Stimulated activated CD4-positive, alpha-beta T cell treated with anti-CD3 and anti-CD28 coated beads, Interleukin-2, amount 100 ng/mL, for 48 hours (primary cell): Measurements from ENCODE around the gene CRYBB1.

Experiments used
- DNase-seq, 2 donors: peaks; one replicate each; pipeline ENCODE4 v3.0.0-alpha.2; 2020

Gene CRYBB1

DNA sequence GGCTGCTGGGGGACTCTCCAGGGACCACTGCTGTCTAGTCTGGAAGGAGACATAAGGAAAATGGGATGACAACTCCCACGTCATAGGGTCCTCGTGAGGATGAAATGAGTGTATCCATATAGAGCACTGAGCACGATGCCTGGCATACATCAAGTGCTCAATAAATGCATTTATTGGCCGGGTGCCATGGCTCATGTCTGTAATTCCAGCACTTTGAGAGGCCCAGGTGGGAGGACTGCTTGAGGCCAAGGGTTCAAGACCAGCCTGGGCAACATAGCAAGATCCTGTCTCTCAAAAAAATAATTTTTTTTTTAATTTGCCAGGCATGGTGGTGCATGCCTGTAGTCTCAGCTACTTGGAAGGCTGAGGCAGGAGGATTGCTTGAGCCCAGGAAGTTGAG is 15.7 kb downstream of the CRYBB1 start:
- DNase-seq = no peak

- DNase-seq = no peak
These were observed 16.1 kb downstream of the CRYBB1 start for GRCh38 chr22:26601726-26602125.

DNA sequence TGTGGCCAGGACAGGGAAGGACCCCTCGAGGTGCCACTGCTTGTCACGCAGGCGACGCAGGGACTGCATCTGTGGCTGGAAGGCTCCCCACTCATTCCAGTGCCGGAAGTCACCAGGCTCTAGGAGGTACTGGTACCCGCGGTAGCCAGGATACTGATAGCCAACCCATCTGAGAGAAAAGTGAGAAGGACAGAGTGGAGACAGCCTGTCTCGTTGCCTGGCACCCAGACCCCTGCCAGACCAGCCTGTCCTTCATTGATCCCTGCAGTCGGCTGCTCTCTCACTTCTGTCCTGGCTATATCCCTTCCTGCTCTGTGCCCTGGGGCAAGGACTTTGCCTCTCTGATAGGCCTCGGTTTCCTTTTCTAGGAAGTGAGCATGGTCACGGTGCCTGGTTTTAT is 18.3 kb downstream of the CRYBB1 start:
- DNase-seq = no peak

DNA sequence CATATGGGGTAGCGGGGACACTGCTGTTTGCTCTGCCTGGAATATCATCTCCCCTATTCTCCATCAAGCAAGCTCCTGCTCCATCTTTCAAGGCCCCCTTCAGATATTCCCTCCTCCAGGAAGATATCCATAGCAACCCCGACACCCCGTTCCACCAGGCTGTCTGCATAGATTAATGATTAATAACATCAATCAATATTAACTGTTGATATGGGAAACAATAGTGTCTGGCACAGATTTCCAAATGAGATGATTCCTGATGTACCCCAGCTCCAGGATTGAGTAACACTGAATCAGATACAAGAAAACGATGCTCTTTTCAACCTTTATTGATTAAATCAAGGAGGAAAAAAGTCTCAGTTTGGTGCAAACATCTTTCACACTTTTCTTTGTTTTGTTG is 20.3 kb downstream of the CRYBB1 start:
- DNase-seq = no peak

GRCh38 chr22:26597026-26597425 is 20.8 kb downstream of the CRYBB1 start:
- no peak for DNase-seq

GRCh38 chr22:26593763-26594162 is 24.1 kb downstream of the CRYBB1 start:
- DNase-seq = no peak

GRCh38 chr22:26592421-26592891 is 25.4 kb downstream of the CRYBB1 start:
- no peak for DNase-seq

GRCh38 chr22:26589845-26590736 is 27.7 kb downstream of the CRYBB1 start, which contains the start of gene TPST2:
Gene TPST2 (minus strand): TSS chr22:26590132. CDS start chr22:26541630, 48,502 bp downstream.
- peak; percentile 69 to 77 for DNase-seq

- DNase-seq = peak in 1 of 2 donors; percentile 30
These were observed 28.4 kb downstream of the CRYBB1 start for GRCh38 chr22:26589367-26589844.

- DNase-seq = no peak
These were observed 29.0 kb downstream of the CRYBB1 start for GRCh38 chr22:26588729-26589366.

- DNase-seq = no peak
These were observed 29.7 kb downstream of the CRYBB1 start for GRCh38 chr22:26587991-26588613.

DNA sequence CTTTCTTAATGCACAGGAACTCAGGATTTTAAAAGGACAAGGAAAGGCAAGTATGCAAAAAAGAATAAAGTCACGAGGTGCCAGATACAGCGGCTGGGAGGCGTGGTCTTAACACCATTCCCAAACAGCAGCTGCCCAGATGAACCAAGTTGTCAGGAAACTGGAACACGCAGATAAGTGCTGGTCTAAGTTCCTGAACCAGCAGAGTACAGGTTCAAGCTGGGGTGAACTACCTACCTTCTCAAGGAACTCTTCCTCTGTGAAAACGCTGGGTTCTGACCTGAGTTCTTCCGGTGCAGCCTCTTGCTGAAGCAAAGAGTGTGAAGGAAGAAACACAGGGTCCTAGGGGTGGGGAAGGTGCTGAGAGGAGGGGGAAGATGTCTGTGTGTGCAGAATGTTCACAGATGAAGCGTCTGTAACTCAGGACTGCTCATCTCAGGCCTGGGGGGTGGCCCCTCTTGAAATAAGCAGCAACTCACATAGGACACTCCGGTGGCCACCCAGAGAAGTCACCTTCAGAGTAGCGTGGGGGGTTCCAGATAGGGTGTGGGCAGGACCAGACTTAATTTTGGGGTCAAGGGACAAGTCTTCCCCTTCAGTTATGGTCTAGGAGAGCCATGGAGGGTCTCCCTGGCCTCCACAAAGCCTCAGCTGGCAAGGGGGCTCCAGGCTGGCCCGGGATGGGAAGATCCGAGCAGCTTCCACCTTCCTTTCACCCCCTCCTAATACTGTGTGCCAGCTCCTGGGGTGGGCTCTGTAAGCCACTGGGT is 31.1 kb downstream of the CRYBB1 start:
- DNase-seq = no peak

DNA sequence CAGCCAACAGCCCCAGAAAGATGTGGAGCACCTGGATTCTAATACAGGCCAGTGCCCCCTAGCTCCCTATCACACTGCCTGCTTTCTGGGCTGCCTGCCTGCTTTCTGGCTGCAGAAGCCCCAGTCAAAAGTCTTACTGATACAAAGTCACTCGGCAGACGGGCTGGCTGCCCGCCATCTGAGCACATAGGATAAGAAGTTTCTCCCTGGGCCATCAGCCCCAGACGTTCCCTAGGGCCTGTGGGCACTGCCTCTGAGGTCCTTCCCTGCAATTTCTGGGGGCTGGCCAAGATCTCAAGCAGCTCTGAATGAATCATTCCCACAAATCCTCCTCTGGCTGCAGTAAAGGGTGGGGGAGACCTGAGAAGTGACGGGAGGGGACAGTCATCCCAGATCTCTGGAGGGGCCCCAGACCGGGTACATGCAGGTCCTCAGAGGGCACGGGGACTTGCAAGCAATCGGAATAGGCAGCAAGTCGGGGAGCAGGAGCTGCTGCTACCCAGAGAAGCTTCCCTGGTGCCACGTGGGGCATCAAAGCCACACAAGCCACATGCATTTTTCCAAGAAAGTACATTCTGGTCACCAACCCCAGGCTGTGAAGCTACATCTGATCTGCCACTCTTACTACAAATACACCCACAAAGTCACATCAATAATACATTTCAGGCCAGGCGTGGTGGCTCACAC is 32.6 kb downstream of the CRYBB1 start:
- no peak for DNase-seq

- no peak for DNase-seq
These were observed 33.8 kb downstream of the CRYBB1 start for GRCh38 chr22:26584010-26584409.

- no peak for DNase-seq
These were observed 36.1 kb downstream of the CRYBB1 start for GRCh38 chr22:26581633-26582168.

DNA sequence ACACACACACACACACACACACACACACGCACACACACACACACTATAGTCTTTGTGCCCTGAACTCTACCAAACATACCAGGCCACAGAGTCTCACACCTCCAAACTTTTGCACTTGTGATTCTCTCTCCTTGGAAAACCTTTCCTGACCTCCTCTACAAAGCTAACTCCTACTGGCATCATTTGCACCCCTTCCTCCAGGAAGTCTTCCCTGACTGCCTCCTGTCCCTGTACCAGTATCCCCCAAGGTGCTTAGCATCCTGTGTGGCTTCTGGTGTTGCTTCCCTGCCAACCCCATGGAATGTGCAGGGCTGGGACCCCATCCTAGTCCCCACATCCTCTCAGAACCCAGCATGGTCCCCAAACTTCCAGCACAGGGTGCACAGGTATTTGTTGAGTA is 36.8 kb downstream of the CRYBB1 start:
- DNase-seq = no peak

- DNase-seq = no peak
These were observed 37.4 kb downstream of the CRYBB1 start for GRCh38 chr22:26580240-26580962.

- peak in 1 of 2 donors; percentile 32 for DNase-seq
These were observed 38.4 kb downstream of the CRYBB1 start for GRCh38 chr22:26579331-26579886.

GRCh38 chr22:26577081-26577480 is 40.7 kb downstream of the CRYBB1 start:
- no peak for DNase-seq

DNA sequence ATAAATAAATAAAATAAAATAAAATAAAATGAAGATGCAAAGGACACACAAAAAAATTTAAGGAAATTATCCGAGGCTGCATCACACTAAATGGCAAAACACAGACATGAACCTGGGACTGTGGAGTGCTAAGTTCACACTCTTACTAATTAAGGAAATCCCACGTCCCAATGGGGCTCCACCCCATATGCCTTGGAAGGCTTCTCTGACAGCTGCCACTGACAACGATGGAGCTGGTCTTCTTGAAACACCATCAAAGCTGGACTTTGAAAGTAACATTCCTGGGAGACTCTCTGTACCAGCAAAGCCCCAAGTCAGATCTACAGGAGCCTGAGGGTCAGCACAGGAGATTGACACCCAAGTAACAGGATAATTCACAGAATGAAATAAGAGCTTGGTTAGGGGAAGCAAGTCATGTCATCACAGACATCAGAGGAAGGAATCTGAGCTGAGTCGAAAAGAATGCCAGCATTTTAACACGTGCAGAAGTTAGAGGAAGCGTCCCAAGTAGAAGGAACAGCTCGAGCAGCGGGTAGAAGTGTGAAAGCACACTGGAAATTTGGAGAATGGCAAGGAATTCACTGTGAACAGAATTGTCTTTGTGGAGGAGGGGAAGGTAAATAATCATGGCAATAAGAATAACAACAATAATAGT is 41.7 kb downstream of the CRYBB1 start:
- no peak for DNase-seq
